Measurements from ENCODE around the gene GNPTAB.

The GNPTAB gene

DNA sequence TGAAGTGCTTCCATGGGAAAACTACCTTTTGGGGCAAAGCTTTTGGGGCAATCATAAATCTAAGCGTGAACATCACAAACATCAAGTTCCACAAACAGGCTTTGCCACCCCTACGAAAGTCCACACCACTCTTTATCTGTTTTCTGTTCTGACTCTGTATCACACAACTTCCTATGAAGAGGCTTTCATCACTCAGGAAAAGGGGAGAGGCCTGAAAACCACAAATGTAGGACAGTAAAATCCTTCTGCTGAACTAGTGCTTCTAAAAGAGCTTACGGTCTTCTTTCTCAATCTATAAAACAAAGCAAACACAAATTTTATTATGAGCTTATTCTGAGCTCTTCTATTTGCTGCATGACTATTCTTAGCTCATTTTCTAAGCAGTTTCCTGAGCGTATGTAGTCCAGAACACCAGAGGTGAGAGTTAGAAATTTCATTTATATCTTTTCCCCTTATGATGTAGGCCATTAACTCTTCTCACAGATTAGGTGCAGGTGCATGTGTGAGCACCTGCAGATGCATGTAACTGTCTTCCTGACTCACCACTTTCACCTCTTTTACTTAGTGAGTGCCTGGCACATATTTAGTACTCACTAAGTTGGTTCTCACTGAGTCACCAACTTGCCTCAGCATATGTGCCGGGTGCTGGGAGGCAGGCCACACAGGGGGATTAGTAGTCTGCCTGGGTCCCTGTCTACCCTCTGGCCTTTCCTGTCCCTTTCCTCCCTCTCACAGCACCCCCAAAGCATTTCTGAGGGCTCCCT is 58.6 kb downstream of the GNPTAB start:
- no peaks in the 10 kb centered on the region for H3K4me1 ChIP-seq (ENCODE audit: control insufficient read depth, insufficient read depth, low read depth, low read length)
- WGBS: 97% methylated on average over 4 of the region's 5 CpGs
- H2AFZ ChIP-seq (ENCODE audit: low read depth, low read length): no peak overlapping the region
- no peak overlapping the region for H3K4ac ChIP-seq (ENCODE audit: low read depth in 1 of 2, low read length in 2 of 2)
- H2BK12ac ChIP-seq (ENCODE audit: low read length in 2 of 2): no peak overlapping the region
- H3K4me3 ChIP-seq (ENCODE audit: insufficient read depth in 1 of 2, low read depth in 1 of 2, low read length in 2 of 2): no peak overlapping the region
- H3K23ac ChIP-seq (ENCODE audit: low read length in 2 of 2): no peak overlapping the region
- H3K14ac ChIP-seq (ENCODE audit: low read length in 2 of 2): no peak overlapping the region
- H2BK5ac ChIP-seq (ENCODE audit: low read depth, low read length, poor library complexity, severe bottlenecking): no peak overlapping the region
- H2BK15ac ChIP-seq (ENCODE audit: low read depth, poor library complexity, severe bottlenecking): no peak overlapping the region
- H3K18ac ChIP-seq (ENCODE audit: low read depth in 1 of 2, low read length in 2 of 2): no peak overlapping the region
- no peak overlapping the region for H4K8ac ChIP-seq (ENCODE audit: low read length)
- H2BK120ac ChIP-seq (ENCODE audit: low read depth, low read length): no peak overlapping the region
- no peak overlapping the region for H3K4me2 ChIP-seq (ENCODE audit: low read length, poor library complexity, severe bottlenecking)
- no peak for DNase-seq
- H4K91ac ChIP-seq (ENCODE audit: low read length): no peak overlapping the region
- H2AK5ac ChIP-seq (ENCODE audit: low read length, severe bottlenecking): no peak overlapping the region
- H3K36me3 ChIP-seq (ENCODE audit: control insufficient read depth in 1 of 2, insufficient read depth in 2 of 2, low read depth in 1 of 2, low read length in 2 of 2): peaks cover 18 to 70% of the 10 kb centered on the region in 2 experiments
- no peaks in the 10 kb centered on the region for H3K9me3 ChIP-seq (ENCODE audit: control insufficient read depth, low read length)
- H3K9ac ChIP-seq (ENCODE audit: low read length): no peak overlapping the region
- no peak overlapping the region for H3K27ac ChIP-seq (ENCODE audit: low read length, poor library complexity, severe bottlenecking)
- H3K27me3 ChIP-seq (ENCODE audit: control insufficient read depth in 1 of 2, insufficient read depth in 1 of 2, low read length in 2 of 2): no peaks in the 10 kb centered on the region
- H3K79me1 ChIP-seq (replicated peaks; ENCODE audit: low read length, poor library complexity, severe bottlenecking): peaks cover 2% of the 10 kb centered on the region

DNA sequence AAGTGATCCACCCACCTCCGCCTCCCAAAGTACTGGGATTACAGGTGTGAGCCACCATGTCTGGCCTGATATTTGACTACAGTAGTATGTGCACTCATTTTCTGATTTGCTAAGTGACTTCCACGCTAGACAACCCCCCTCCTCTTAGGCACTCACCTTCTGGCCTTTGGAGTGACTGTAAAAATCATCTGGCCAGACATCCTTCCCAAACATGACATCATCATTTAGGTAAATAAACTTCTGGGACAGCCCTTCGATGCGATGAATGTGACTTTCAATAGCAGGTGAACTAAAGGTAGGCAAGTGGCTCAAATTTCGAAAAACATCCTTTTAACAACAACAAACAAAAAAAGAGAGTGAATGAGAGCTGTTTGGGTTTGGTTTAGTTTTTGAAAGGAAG is 60.9 kb downstream of the GNPTAB start:
- Histone ChIP-seq H2BK12ac (ENCODE audit: low read length in 2 of 2) (no peak overlapping the region), H3K4ac (ENCODE audit: low read depth in 1 of 2, low read length in 2 of 2) (no peak overlapping the region), H3K27ac (ENCODE audit: low read length, poor library complexity, severe bottlenecking) (no peak overlapping the region), H3K36me3 (ENCODE audit: control insufficient read depth in 1 of 2, insufficient read depth in 2 of 2, low read depth in 1 of 2, low read length in 2 of 2) (peaks cover 12 to 75% of the 10 kb centered on the region in 2 experiments), H3K4me2 (ENCODE audit: low read length, poor library complexity, severe bottlenecking) (no peak overlapping the region), H2AK5ac (ENCODE audit: low read length, severe bottlenecking) (no peak overlapping the region), H3K4me3 (ENCODE audit: insufficient read depth in 1 of 2, low read depth in 1 of 2, low read length in 2 of 2) (no peak overlapping the region), H2AFZ (ENCODE audit: low read depth, low read length) (no peak overlapping the region), H3K4me1 (ENCODE audit: control insufficient read depth, insufficient read depth, low read depth, low read length) (no peaks in the 10 kb centered on the region), H3K23ac (ENCODE audit: low read length in 2 of 2) (no peak overlapping the region), H3K18ac (ENCODE audit: low read depth in 1 of 2, low read length in 2 of 2) (no peak overlapping the region), H2BK120ac (ENCODE audit: low read depth, low read length) (no peak overlapping the region), H3K79me1 (replicated peaks; ENCODE audit: low read length, poor library complexity, severe bottlenecking) (peaks cover 2% of the 10 kb centered on the region), H4K8ac (ENCODE audit: low read length) (no peak overlapping the region), H3K9me3 (ENCODE audit: control insufficient read depth, low read length) (no peaks in the 10 kb centered on the region), H4K91ac (ENCODE audit: low read length) (no peak overlapping the region), H3K14ac (ENCODE audit: low read length in 2 of 2) (no peak overlapping the region), H3K9ac (ENCODE audit: low read length) (no peak overlapping the region), H2BK5ac (ENCODE audit: low read depth, low read length, poor library complexity, severe bottlenecking) (no peak overlapping the region), H2BK15ac (ENCODE audit: low read depth, poor library complexity, severe bottlenecking) (no peak overlapping the region), H3K27me3 (ENCODE audit: control insufficient read depth in 1 of 2, insufficient read depth in 1 of 2, low read length in 2 of 2) (no peaks in the 10 kb centered on the region)
- WGBS: 100% methylated on average over 2 of the region's 5 CpGs
- no peak for DNase-seq

DNA sequence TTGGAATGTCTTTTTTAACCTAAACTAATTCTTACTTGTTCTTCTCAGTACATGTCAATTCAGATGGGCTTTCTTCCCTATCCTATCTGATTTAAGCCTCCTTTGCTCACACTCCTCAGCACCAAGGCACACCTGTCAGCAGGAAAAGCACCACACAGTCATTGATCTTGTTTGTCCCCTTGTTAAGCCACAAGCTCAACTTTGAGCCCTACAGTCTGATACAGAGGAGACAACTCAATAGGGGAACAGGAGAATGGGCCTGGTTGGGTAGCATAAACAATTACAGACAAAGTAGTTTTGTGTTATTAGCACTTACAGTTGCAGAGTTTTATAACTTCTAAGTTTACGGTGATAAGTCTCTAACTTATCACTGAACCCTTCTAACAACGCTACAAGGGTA is 62.0 kb downstream of the GNPTAB start:
- Histone ChIP-seq H3K4me3 (ENCODE audit: insufficient read depth in 1 of 2, low read depth in 1 of 2, low read length in 2 of 2) (no peak overlapping the region), H4K8ac (ENCODE audit: low read length) (no peak overlapping the region), H2BK15ac (ENCODE audit: low read depth, poor library complexity, severe bottlenecking) (no peak overlapping the region), H3K4ac (ENCODE audit: low read depth in 1 of 2, low read length in 2 of 2) (no peak overlapping the region), H3K27me3 (ENCODE audit: control insufficient read depth in 1 of 2, insufficient read depth in 1 of 2, low read length in 2 of 2) (no peaks in the 10 kb centered on the region), H3K23ac (ENCODE audit: low read length in 2 of 2) (no peak overlapping the region), H3K9me3 (ENCODE audit: control insufficient read depth, low read length) (no peaks in the 10 kb centered on the region), H2BK5ac (ENCODE audit: low read depth, low read length, poor library complexity, severe bottlenecking) (no peak overlapping the region), H3K18ac (ENCODE audit: low read depth in 1 of 2, low read length in 2 of 2) (no peak overlapping the region), H3K9ac (ENCODE audit: low read length) (no peak overlapping the region), H4K91ac (ENCODE audit: low read length) (no peak overlapping the region), H2AFZ (ENCODE audit: low read depth, low read length) (no peak overlapping the region), H3K4me1 (ENCODE audit: control insufficient read depth, insufficient read depth, low read depth, low read length) (no peaks in the 10 kb centered on the region), H3K27ac (ENCODE audit: low read length, poor library complexity, severe bottlenecking) (no peak overlapping the region), H2AK5ac (ENCODE audit: low read length, severe bottlenecking) (no peak overlapping the region), H2BK120ac (ENCODE audit: low read depth, low read length) (no peak overlapping the region), H3K14ac (ENCODE audit: low read length in 2 of 2) (no peak overlapping the region), H2BK12ac (ENCODE audit: low read length in 2 of 2) (no peak overlapping the region), H3K36me3 (ENCODE audit: control insufficient read depth in 1 of 2, insufficient read depth in 2 of 2, low read depth in 1 of 2, low read length in 2 of 2) (peaks cover 12 to 82% of the 10 kb centered on the region in 2 experiments), H3K4me2 (ENCODE audit: low read length, poor library complexity, severe bottlenecking) (no peak overlapping the region), H3K79me1 (replicated peaks; ENCODE audit: low read length, poor library complexity, severe bottlenecking) (peaks cover 2% of the 10 kb centered on the region)
- DNase-seq: no peak
- WGBS: 96% methylated on average over 2 of the region's 2 CpGs

DNA sequence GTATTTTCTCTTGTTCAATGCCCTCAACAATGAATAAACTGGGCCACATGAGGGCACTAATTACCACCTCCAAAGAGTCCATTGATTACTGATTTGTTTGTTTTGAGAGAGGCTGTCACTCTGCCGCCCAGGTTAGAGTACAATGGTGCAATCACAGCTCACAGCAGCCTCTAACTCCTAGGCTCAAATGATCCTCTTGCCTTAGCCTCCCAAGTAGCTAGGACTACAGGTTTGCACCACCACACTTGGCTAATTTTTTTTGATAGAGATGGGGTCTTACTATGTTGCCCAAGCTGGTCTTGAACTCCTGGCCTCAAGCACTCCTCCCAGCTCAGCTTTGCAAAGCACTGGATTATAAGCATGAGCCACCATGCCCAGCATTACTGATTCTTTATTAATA is 63.2 kb downstream of the GNPTAB start:
- H3K23ac ChIP-seq (ENCODE audit: low read length in 2 of 2): no peak overlapping the region
- peaks cover 2% of the 10 kb centered on the region for H3K79me1 ChIP-seq (replicated peaks; ENCODE audit: low read length, poor library complexity, severe bottlenecking)
- no peak overlapping the region for H2AK5ac ChIP-seq (ENCODE audit: low read length, severe bottlenecking)
- H2BK12ac ChIP-seq (ENCODE audit: low read length in 2 of 2): no peak overlapping the region
- H2BK15ac ChIP-seq (ENCODE audit: low read depth, poor library complexity, severe bottlenecking): no peak overlapping the region
- H3K27me3 ChIP-seq (ENCODE audit: control insufficient read depth in 1 of 2, insufficient read depth in 1 of 2, low read length in 2 of 2): no peaks in the 10 kb centered on the region
- no peak overlapping the region for H2AFZ ChIP-seq (ENCODE audit: low read depth, low read length)
- H3K4me3 ChIP-seq (ENCODE audit: insufficient read depth in 1 of 2, low read depth in 1 of 2, low read length in 2 of 2): no peak overlapping the region
- H3K9me3 ChIP-seq (ENCODE audit: control insufficient read depth, low read length): no peaks in the 10 kb centered on the region
- H3K18ac ChIP-seq (ENCODE audit: low read depth in 1 of 2, low read length in 2 of 2): no peak overlapping the region
- WGBS: no CpG with 5 or more reads among the region's 1 CpG
- H2BK5ac ChIP-seq (ENCODE audit: low read depth, low read length, poor library complexity, severe bottlenecking): no peak overlapping the region
- no peak overlapping the region for H2BK120ac ChIP-seq (ENCODE audit: low read depth, low read length)
- H3K4me2 ChIP-seq (ENCODE audit: low read length, poor library complexity, severe bottlenecking): no peak overlapping the region
- no peaks in the 10 kb centered on the region for H3K4me1 ChIP-seq (ENCODE audit: control insufficient read depth, insufficient read depth, low read depth, low read length)
- peaks cover 10 to 81% of the 10 kb centered on the region in 2 experiments for H3K36me3 ChIP-seq (ENCODE audit: control insufficient read depth in 1 of 2, insufficient read depth in 2 of 2, low read depth in 1 of 2, low read length in 2 of 2)
- no peak overlapping the region for H4K91ac ChIP-seq (ENCODE audit: low read length)
- no peak overlapping the region for H3K27ac ChIP-seq (ENCODE audit: low read length, poor library complexity, severe bottlenecking)
- DNase-seq: no peak
- no peak overlapping the region for H4K8ac ChIP-seq (ENCODE audit: low read length)
- no peak overlapping the region for H3K14ac ChIP-seq (ENCODE audit: low read length in 2 of 2)
- no peak overlapping the region for H3K9ac ChIP-seq (ENCODE audit: low read length)
- H3K4ac ChIP-seq (ENCODE audit: low read depth in 1 of 2, low read length in 2 of 2): no peak overlapping the region
